DND-41 (cell line): ENCODE results near the gene IFNAR1.

Experiments
- ATAC-seq: fragments of 200-7000 bp; cut with Tn5 transposase; 3 replicates; pipeline ENCODE4 v1.9.1; 2021; ENCODE audit warnings: low read depth; ENCODE audit not compliant: insufficient read depth
- DNase-seq: peaks from one replicate; pipeline ENCODE4 v3.0.0-alpha.2; 2020
- H2AFZ ChIP-seq: 2 replicates; pipeline ENCODE4 v1.6.0; 2012; ENCODE audit warnings: low read depth, low read length
- H3K27ac ChIP-seq: 2 replicates; pipeline ENCODE4 v1.5.1; 2012; ENCODE audit warnings: low read length, inconsistent platforms
- H3K27me3 ChIP-seq: fragments of 200-600 bp; sonication (generic); 2 replicates; pipeline ENCODE4 v1.6.0; 2012; ENCODE audit warnings: low read length, mild to moderate bottlenecking, inconsistent platforms; ENCODE audit not compliant: insufficient read depth, poor library complexity
- H3K36me3 ChIP-seq: 2 replicates; pipeline ENCODE4 v1.5.1; 2012; ENCODE audit warnings: low read length, inconsistent platforms; ENCODE audit not compliant: insufficient read depth
- H3K4me1 ChIP-seq: 2 replicates; pipeline ENCODE4 v1.5.1; 2012; ENCODE audit warnings: mild to moderate bottlenecking, low read length; ENCODE audit not compliant: insufficient read depth
- H3K4me2 ChIP-seq: 2 replicates; pipeline ENCODE4 v1.6.0; 2012; ENCODE audit warnings: mild to moderate bottlenecking, moderate library complexity, low read length, inconsistent platforms; ENCODE audit not compliant: insufficient read depth
- H3K4me3 ChIP-seq, 2 experiments: fragments of 200-600 bp in 1 of 2; shearing (Covaris generic) in 1 of 2; 2 replicates each; pipeline ENCODE4 v1.5.1; 2012 to 2016; ENCODE audit warnings: inconsistent platforms in 2 of 2, low read length in 2 of 2, mild to moderate bottlenecking in 2 of 2, low read depth in 1 of 2, moderate library complexity in 1 of 2
- H3K79me2 ChIP-seq: 2 replicates; pipeline ENCODE4 v1.6.0; 2012; ENCODE audit warnings: low read length, inconsistent platforms; ENCODE audit not compliant: insufficient read depth
- H3K9ac ChIP-seq: 2 replicates; pipeline ENCODE4 v1.6.0; 2012; ENCODE audit warnings: low read depth, mild to moderate bottlenecking, inconsistent platforms, low read length, moderate library complexity
- H3K9me3 ChIP-seq: 2 replicates; pipeline ENCODE4 v1.5.1; 2012; ENCODE audit warnings: low read length, moderate library complexity, mild to moderate bottlenecking, inconsistent platforms; ENCODE audit not compliant: insufficient read depth, severe bottlenecking
- H4K20me1 ChIP-seq: 2 replicates; pipeline ENCODE4 v1.6.0; 2012; ENCODE audit warnings: low read length; ENCODE audit not compliant: insufficient read depth
- EZH2 ChIP-seq: IDR thresholded peaks from 3 replicates; pipeline ENCODE4 v1.6.1; 2012; ENCODE audit warnings: borderline replicate concordance, low read depth, mild to moderate bottlenecking, moderate library complexity, low read length, inconsistent platforms; ENCODE audit not compliant: severe bottlenecking
- TF ChIP-seq, protein P1 (sequence below): IDR thresholded peaks from 2 replicates; pipeline ENCODE4 v1.5.1; 2012; ENCODE audit warnings: borderline replicate concordance, low read length, moderate library complexity, mild to moderate bottlenecking; ENCODE audit not compliant: poor library complexity, severe bottlenecking; ENCODE audit errors: extremely low read depth

IFNAR1 gene

DNA sequence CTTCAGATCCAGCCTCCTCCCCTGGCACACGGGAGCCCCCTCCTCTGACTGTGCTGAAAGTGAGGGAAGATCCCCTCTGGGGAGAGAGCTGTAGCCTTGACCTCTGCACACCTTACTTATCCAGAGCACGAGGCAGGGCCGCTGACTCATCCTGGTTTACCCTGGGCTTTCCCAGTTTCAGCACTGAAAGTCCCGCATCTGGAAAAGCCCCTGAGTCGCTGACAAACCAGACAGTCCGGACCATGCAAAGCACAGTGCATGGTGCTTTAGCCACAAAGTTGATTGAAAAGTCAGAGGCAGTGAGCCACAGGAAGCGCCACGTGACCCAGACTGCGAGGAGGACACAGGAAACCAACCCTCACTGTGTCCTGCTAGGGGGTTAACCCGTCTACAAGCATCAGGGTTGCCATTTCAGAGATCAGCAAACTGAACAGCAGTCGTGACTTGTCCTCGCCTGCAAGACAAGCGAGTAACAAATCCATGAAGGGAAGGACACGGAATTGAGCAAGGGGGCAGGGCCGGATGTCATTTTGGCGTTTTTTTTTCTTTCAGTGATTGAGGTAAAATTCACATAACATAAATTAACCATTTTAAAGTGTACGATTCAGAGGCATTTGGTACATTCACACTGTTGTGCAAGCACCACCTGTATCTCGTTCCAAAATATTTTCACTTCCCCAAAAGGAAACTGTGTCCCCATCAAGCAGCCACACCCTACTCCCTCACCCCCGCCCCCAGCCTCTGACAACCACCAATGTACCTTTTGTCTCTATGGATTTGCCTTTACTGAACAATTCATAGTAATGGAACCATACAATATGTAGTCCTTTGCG lies 58.5 kb downstream of the IFNAR1 start:
- Histone ChIP-seq H4K20me1 (no peaks in the 10 kb centered on the region), H3K79me2 (no peaks in the 10 kb centered on the region), H3K36me3 (no peaks in the 10 kb centered on the region), H3K9me3 (no peaks in the 10 kb centered on the region), H3K4me1 (peaks cover 33% of the 10 kb centered on the region), H3K4me3 (peak overlapping the region in 1 of 2 experiments; percentile 52; a peak in 3 of 4 replicates), H3K27me3 (no peaks in the 10 kb centered on the region), H3K27ac (peak overlapping the region; percentile 42), H3K4me2 (peak overlapping the region; percentile 70), H3K9ac (peak overlapping the region; percentile 46), H2AFZ (peak overlapping the region; percentile 63)
- TF ChIP-seq EZH2, result no peak
- TF ChIP-seq, protein P1, sequence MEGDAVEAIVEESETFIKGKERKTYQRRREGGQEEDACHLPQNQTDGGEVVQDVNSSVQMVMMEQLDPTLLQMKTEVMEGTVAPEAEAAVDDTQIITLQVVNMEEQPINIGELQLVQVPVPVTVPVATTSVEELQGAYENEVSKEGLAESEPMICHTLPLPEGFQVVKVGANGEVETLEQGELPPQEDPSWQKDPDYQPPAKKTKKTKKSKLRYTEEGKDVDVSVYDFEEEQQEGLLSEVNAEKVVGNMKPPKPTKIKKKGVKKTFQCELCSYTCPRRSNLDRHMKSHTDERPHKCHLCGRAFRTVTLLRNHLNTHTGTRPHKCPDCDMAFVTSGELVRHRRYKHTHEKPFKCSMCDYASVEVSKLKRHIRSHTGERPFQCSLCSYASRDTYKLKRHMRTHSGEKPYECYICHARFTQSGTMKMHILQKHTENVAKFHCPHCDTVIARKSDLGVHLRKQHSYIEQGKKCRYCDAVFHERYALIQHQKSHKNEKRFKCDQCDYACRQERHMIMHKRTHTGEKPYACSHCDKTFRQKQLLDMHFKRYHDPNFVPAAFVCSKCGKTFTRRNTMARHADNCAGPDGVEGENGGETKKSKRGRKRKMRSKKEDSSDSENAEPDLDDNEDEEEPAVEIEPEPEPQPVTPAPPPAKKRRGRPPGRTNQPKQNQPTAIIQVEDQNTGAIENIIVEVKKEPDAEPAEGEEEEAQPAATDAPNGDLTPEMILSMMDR, result no peak
- DNase-seq (peak; percentile 60), ATAC-seq (peak; percentile 74)

DNA sequence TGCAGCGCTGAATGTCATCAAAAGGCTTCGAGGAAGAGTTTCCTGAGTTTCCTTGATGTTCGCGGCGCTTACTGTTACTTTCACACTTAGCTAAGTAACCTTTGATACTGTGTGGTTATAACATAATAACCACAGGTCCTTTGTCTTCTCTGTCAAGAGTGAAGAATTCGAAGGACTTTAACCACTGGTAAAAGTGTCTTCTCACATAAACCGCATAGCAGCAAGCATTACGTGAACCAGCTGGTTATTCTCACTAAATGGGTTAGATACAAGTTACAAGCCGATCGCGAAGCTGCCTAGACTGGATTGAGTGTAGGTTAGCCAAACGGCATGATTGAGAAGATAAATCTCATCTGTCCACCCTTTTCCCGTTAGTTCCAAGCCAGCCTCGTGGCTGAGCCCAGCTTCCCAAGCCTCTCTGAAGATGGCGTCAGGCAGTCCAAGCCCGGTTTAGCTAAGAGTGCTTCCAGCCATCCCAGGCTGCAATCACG lies 60.1 kb downstream of the IFNAR1 start:
- TF ChIP-seq EZH2, result no peak
- TF ChIP-seq, protein P1, result no peak
- Histone ChIP-seq H2AFZ (no peak overlapping the region), H3K27me3 (no peaks in the 10 kb centered on the region), H3K4me3 (no peak overlapping the region), H3K9ac (no peak overlapping the region), H3K4me2 (no peak overlapping the region), H4K20me1 (no peaks in the 10 kb centered on the region), H3K36me3 (no peaks in the 10 kb centered on the region), H3K27ac (no peak overlapping the region), H3K4me1 (peaks cover 33% of the 10 kb centered on the region), H3K79me2 (no peaks in the 10 kb centered on the region), H3K9me3 (no peaks in the 10 kb centered on the region)
- DNase-seq (no peak), ATAC-seq (peak; percentile 47)

DNA sequence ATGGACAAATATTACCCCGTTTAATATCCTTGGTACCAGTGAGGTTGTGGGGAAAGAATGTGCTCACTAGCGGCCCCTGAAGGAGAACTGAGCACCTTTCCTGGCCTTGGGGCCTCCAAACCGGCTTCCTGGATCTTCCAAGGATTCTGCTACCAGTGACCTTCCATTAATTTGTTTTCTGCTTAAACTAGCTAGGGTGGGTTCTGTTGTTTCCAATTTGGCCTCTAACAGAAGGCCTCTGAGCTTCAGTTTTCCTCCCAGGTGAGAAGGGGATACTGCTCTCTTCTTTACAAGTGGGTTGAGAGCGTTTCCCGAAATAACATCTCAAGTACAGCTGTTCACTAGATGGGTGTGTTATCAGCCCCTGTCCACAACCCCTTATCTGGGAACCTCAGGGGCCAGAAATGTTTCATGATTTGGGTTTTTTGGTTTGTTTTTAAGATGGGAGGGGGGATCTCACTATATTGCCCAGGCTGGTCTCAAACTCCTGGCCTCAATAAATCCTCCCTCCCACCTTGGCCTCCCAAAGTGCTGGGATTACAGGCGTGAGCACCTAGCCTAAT lies 61.5 kb downstream of the IFNAR1 start:
- Histone ChIP-seq H3K27ac (no peak overlapping the region), H3K36me3 (no peaks in the 10 kb centered on the region), H3K4me3 (no peak overlapping the region), H3K27me3 (no peaks in the 10 kb centered on the region), H3K4me1 (peaks cover 27% of the 10 kb centered on the region), H2AFZ (no peak overlapping the region), H4K20me1 (no peaks in the 10 kb centered on the region), H3K4me2 (no peak overlapping the region), H3K79me2 (no peaks in the 10 kb centered on the region), H3K9me3 (no peaks in the 10 kb centered on the region), H3K9ac (no peak overlapping the region)
- no peak for DNase-seq
- TF ChIP-seq, protein P1, result peak; percentile 42
- no peak for TF ChIP-seq EZH2
- no peak for ATAC-seq
